Activated naive CD8-positive, alpha-beta T cell treated with anti-CD3 and anti-CD28 coated beads, Interleukin-2, amount 50 U/mL, for 16 hours (primary cell): ENCODE results near the gene DOK5.

Experiments
- DNase-seq: peaks from one replicate; pipeline ENCODE4 v3.0.0-alpha.2; 2020; ENCODE audit warnings: low read depth, low spot score

The DOK5 gene

DNA sequence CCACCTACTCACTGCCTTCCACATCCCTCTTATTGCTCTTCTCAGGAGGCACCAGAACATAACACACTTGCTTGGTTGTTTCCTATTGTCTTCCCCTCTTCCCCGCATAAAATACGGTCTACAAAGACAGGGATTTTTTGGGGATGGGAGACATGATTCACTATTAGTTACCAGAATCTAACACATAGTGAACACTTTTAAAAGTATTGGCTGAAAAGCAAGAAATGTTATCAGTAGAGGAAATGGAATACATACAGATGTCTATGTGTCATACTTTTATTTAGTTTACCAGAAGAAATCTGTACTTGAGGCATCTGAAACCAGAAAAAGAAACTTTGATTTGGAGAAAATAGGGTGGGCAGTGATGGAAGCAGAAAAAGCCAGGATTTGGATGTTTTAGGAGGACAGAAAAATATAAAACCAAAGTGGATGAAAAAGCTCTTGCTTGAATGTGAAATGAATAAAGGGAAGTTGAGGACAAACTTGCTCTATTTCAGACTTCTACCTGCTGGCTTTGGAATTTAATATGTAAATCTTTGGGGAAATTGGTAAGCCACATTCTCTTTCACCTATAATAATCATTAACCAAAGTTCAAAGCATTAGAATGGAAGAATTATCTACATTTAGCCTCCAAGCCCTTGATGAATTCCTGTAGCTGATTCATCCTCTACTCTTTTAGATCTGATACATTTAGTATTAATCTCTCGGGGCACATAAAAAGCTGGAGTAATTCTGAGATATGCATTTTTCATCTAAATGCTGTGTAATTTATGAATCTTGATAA, 82.6 kb downstream of the DOK5 start:
- DNase-seq: no peak

DNA sequence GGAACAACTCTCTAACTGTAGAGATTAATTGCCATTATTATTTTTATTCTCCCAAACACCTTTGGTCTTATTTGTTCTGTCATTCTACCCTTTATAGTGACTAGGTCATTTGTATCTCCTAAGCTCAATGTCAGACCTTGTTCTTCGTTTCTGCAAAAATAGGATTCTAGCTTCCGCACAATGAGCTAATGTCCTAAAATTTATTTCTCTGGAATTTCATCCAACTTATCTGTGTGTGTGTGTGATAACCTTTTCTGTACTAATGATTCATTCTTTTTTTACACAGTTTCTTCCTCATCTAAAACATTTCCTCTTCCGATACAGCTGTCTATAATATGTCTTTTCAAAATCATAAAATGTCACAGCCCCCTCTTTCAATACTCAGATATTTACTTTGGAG, 84.5 kb downstream of the DOK5 start:
- DNase-seq: no peak

DNA sequence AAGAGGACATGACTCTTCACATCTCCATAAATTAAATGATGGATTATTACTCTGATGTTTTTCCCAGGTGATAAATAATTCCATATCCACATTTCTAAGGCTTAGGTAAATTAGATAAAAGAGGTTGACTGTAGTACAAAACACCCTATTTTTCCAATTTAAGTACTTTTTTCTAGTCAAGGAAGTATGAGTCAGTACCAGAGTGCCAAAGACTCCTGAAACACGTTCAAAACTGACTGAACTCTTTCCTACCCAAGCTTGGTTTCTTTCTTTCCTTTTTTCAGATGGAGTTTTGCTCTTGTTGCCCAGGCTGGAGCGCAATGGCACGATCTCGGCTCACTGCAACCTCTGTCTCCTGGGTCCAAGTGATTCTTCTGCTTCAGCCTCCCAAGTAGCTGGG, 85.0 kb downstream of the DOK5 start:
- no peak for DNase-seq

DNA sequence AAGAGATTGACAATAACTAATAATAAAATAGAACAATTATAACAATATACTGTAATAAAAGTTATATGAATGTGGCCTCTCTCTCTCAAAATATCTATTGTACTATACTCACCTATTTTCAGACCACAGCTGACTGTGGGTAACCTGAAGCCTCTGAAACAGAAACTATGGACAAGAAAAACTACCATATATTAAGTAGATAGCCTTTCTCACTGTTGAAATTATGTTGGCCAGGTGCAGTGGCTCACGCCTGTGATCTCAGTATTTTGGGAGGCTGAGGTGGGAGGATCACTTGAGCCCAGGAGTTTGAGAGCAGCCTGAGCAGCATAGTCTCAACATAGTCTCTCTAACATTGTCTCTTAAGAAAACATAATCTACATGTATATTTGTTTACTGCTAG, 89.9 kb downstream of the DOK5 start:
- no peak for DNase-seq

- DNase-seq: no peak
Measured at GRCh38 chr20:54566031-54566688, 90.8 kb downstream of the DOK5 start.

DNA sequence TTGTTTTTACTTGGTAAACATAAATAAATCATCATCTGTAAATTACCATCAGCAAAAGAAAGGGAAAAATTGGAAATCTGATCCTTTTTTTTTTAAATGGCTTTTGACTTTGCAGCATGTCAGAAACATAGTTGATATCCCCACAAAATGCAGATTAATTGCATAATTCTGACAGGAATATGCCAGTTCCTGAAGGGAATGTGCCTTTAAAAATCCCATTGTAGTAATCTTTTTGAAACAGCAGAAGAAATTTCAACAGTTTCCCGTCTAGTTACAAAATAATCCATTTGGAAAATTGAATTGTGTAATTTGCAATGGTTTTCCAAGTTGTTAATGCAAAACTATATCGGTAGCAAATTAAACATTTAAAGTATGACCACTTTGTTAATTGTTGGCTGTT, 95.2 kb downstream of the DOK5 start:
- no peak for DNase-seq

GRCh38 chr20:54572665-54573435, 97.5 kb downstream of the DOK5 start:
- DNase-seq: no peak

GRCh38 chr20:54573838-54574237, 98.4 kb downstream of the DOK5 start:
- DNase-seq: no peak

- no peak for DNase-seq
Measured at GRCh38 chr20:54576518-54576917, 101.1 kb downstream of the DOK5 start.

DNA sequence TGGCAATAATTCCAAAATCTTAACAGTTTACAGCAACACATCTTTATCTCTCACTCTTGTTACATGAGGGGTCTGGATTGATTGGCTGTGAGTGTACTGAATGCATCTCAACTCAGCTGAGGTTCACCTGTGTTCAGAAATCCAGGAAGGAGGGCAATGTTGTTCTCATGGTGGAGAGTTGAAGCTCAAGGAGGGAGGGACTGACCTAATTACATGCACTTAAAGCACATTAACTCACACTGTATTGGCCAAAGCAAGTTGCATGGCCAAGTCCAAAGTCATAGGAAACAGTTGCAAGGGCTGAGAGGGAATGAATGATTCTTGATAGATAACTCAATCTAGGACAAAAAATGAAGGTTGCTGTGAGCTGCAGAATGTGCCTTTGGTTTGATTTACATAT, 102.2 kb downstream of the DOK5 start:
- no peak for DNase-seq

- no peak for DNase-seq
Measured at GRCh38 chr20:54585217-54585616, 109.8 kb downstream of the DOK5 start.

GRCh38 chr20:54587408-54587807, 112.0 kb downstream of the DOK5 start:
- DNase-seq: no peak

DNA sequence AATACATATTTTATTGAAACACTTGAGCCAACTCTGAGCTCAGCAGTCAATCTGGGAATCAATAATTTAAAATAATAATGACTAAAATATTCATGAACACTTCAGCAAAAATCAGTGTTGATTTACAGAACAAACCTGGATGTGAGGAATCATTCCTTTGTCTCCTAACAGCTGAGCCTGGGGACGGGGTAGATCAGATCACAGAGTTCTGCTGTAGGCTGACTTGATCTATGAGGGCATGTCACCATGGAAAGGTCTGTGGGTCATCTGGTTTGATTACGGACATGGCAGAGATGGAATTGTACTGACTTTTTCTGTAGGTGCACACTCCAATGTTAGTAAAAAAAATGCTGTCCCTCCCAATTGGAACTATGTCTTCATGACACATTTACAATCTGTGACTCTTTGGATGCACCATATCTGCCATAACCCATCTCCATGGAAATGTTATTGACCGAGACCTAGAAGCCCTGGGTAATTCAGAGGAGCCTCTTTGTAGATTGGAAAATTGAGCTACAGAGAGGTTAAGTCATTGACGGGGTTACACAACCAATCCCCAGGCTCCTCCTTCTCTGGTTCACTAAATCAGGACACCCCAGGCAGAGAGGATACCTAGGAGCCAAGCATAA, 114.1 kb downstream of the DOK5 start:
- no peak for DNase-seq

- DNase-seq: no peak
Measured at GRCh38 chr20:54590856-54591255, 115.5 kb downstream of the DOK5 start.

- DNase-seq: no peak
Measured at GRCh38 chr20:54596651-54597050, 121.3 kb downstream of the DOK5 start.

DNA sequence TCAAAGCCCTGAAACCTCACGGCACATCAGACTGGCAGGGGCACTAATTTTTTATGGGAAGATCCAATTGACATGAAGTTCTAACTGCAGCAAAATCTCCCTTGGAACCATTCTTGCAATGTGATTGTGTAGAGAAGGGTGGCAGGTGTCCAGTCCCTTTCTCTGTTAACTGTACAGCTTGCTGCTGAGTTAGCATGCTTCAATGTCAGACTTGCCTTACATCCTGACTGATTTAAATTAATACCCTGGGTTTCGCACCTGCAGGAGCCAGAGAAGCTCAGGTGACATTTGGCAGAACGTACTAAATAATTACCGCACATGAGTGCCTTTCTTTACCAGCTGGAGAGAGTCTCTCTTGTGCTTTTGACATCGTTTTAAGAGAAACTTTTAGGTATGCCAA, 123.0 kb downstream of the DOK5 start:
- DNase-seq: no peak

DNA sequence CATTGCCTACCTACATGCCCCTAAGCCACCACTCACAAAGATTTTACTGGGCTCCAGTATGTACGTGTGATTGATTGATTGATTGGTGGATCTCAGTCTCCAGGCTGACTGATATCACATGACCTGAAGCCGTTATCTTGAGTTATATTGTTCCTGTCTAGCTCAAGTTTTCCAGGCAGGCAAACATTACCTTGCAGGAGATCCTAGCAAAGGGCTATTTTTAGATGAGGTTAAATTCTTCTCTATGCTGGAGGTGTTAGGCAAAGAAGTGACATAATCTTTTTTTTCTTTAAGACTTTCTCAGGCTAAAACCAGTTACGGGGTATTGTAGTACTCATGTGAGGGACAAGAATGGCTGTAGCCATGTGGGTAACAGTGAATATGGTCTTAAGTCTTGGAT, 125.2 kb downstream of the DOK5 start:
- no peak for DNase-seq

DNA sequence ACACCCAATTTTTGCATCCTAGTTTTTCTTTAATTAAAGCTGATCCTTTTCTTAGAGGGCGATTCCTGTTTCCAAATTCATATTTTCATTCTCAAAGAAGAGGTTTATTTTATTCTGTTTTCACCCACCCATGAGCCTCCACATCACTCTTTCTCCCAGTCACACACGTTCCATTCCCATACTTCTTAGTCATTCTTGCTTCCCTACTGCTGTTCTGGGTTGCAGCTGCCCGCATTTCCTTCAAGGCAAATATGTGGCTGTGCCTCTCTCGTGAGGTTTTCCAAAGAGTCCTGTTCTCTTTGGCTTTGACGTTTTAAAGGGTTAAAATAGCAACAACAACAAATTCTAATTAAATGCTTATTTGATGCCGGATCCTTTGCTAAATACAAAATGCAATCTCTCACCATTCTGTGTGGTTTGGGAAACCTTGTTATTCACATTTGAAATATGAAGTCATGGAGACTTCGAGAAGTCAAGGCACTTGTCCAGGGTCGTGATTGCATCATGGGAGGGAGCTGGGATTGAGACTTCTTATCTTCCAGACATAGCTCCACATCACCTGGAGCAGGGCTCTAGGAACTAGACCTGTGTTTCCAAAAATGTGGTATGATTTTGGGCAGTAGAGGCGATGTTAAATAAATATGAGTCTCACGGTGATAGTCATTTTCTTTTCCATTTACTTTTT, 126.6 kb downstream of the DOK5 start:
- no peak for DNase-seq

DNA sequence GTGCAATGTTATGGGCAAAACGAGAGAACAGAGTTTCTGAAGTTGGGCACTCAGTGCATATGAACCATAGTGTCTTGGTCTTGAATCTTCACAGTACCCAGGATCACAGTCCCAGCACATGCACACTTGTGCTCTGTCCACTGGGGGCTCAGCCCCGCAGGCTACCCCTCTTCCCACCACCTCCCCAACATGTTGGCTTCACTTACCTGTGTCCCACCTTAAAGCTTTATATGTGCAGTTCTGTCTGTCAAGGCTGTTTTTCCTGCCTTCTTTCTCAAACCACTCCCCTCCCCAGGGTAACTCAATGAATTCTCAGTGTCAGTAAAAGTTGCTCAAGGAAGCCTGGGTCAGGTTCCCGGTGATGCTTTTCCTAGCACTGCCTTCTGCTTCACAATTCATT, 129.9 kb downstream of the DOK5 start:
- no peak for DNase-seq

- no peak for DNase-seq
Measured at GRCh38 chr20:54606380-54606779, 131.0 kb downstream of the DOK5 start.

GRCh38 chr20:54608039-54608745, 132.8 kb downstream of the DOK5 start:
- DNase-seq: no peak
